Astrocyte (in vitro differentiated cells and primary cell): Measurements from ENCODE around the gene USP20.

Experiments used
- CTCF ChIP-seq: IDR thresholded peaks from 2 replicates; pipeline ENCODE4 v1.5.1; 2011; ENCODE audit warnings: low read depth, mild to moderate bottlenecking, inconsistent platforms, low read length, moderate library complexity; ENCODE audit not compliant: insufficient read depth
- EZH2 ChIP-seq: IDR thresholded peaks from 2 replicates; pipeline ENCODE4 v1.6.1; 2012; ENCODE audit warnings: mild to moderate bottlenecking, low read length, inconsistent platforms; ENCODE audit not compliant: insufficient read depth

GRCh38 chr9:129812385-129812784 lies 22.9 kb upstream of the USP20 start:
- TF ChIP-seq CTCF (no peak), EZH2 (no peak)
